ENCODE data around the gene ZNF577.
"Not testable (repeated sequence)": the region's sequence is repeated elsewhere in the genome, so short reads cannot be mapped to it uniquely, and the experiment has no call there.

Gene ZNF577
- total RNA-seq: 10.3 to 24.1 (median 19.5) reads per million in 4 donors

GRCh38 chr19:51887522-51888498 is at the start of gene ZNF577:
Gene ZNF577 (minus strand): TSS chr19:51887951. CDS start chr19:51880382, 7,569 bp downstream.
- DNase-seq: peak; percentile 29 to 71 (median 60)

GRCh38 chr19:51931921-51932320 is 44.2 kb upstream of the ZNF577 start:
- no peak for DNase-seq

DNA sequence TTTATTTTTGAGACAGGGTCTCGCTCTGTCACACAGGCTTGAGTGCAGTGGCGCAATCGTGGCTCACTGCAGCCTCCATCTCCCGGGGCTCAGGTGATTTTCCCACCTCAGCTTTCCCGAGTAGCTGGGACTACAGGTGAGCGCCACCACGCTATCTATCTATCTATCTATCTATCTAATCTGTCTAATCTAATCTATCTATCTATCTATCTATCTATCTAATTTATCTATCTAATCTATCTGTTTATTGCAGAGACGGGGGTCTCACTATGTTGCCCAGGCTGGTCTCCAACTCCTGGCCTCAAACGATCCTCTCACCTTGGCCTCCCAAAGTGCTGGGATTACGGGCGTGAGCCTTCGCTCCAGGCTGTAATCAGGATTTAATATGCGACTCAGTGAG is 40.1 kb upstream of the ZNF577 start:
- no peak for DNase-seq

- peak; percentile 51 to 91 (median 66) for DNase-seq
Observed at GRCh38 chr19:51926784-51927741, 39.3 kb upstream of the ZNF577 start, which contains the start of gene ZNF613. Gene ZNF613 (plus strand): TSS chr19:51927472. CDS start chr19:51936221, 8,749 bp downstream.

DNA sequence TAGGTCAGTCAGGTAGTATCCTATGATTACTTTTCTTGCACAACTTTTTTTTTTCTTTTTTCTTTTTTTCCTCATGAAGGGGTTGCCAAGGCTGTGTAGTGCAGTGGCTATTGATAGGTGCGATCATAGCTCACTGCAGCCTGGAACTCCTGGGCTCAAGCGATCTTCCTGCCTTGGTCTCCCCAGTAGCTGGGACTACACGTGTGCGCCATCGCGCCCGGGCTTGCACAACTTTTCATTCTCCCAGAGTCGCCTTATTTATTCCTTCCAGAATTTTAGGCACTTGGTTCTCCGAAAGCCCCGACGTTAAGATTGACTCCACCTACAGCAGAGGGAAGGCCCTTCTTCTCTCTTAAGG is 38.7 kb upstream of the ZNF577 start:
- no peak for DNase-seq

GRCh38 chr19:51921949-51922348 is 34.2 kb upstream of the ZNF577 start:
- no peak for DNase-seq

- no peak for DNase-seq
Observed at GRCh38 chr19:51919606-51920005, 31.9 kb upstream of the ZNF577 start.

DNA sequence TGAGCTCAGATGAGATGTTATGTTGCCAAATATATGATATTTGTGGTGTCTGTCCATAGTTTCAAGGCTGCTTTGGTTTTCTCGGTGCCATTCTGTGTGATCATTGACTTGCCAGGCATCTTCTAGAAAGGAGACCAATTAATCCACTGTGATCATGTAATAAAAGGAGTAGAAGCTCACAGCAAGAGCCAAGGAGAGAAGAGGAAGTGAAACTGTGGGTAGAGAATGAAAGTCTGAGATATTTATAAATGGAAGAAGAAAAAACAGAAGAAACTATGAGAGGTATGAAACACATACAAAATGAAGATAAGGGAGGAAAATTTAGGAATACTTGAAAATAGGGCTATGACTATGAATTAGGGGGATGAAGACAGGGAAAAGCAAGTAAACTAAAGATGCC is 28.4 kb upstream of the ZNF577 start:
- DNase-seq: no peak

- no peak for DNase-seq
Observed at GRCh38 chr19:51915324-51915867, 27.6 kb upstream of the ZNF577 start.

GRCh38 chr19:51907981-51908380 is 20.2 kb upstream of the ZNF577 start:
- not testable (repeated sequence) for DNase-seq

DNA sequence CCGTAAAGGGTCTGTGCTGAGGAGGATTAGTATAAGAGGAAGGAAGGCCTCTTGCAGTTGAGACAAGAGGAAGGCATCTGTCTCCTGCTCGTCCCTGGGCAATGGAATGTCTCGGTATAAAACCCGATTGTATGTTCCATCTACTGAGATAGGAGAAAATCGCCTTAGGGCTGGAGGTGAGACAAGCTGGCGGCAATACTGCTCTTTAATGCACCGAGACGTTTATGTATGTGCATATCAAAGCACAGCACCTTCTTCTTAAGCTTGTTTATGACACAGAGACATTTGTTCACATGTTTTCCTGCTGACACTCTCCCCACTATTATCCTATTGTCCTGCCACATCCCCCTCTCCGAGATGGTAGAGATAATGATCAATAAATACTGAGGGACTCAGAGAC is 18.4 kb upstream of the ZNF577 start:
- not testable (repeated sequence) for DNase-seq

- not testable (repeated sequence) for DNase-seq
Observed at GRCh38 chr19:51905639-51906038, 17.9 kb upstream of the ZNF577 start.

GRCh38 chr19:51905206-51905605 is 17.5 kb upstream of the ZNF577 start:
- DNase-seq: no peak

GRCh38 chr19:51904331-51905165 is 16.8 kb upstream of the ZNF577 start, which contains the start of gene ZNF649:
Gene ZNF649 (minus strand): TSS chr19:51905017. CDS start chr19:51900107, 4,910 bp downstream.
- peak; percentile 48 to 85 (median 65) for DNase-seq

DNA sequence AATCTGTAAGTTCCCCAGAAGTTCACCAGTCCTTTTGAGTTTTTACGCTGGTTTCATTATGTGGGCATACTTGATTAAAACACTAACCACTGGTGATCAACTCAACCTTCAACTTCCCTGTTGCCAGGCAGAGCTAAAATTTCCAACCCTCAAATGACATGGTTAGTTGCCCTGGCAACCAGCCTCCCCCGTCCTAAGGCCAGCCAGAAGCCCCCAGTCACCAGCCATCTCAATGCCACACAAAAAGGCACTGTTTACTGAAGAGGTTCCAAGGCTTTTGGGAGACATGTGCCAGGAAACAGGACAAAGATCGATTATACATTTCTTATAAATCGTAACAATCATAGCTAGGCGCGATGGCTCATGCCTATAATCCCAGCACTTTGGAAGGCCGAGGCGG is 15.4 kb upstream of the ZNF577 start:
- no peak for DNase-seq

GRCh38 chr19:51901860-51902259 is 14.1 kb upstream of the ZNF577 start:
- DNase-seq: no peak

- DNase-seq: peak in 1 of 5 donors; percentile 4
Observed at GRCh38 chr19:51891193-51891747, 3.5 kb upstream of the ZNF577 start.

DNA sequence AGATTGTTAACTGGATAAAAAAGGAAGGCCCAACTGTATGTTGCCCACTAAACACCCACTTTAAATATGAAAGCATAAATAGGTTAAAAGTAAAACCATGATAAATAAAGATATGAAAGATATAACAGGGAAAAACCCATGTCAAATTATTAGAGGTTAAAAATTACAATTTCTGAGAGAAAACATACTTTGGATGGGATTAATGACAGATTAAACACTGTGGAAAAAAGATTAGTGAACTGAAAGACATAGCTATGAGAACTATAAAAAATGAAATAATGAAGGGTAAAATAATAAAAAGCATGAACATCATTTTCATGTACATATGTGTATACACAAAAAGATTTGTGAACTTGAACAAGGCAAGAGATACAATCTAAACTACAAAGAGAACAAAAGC is 2.2 kb upstream of the ZNF577 start:
- DNase-seq: no peak

DNA sequence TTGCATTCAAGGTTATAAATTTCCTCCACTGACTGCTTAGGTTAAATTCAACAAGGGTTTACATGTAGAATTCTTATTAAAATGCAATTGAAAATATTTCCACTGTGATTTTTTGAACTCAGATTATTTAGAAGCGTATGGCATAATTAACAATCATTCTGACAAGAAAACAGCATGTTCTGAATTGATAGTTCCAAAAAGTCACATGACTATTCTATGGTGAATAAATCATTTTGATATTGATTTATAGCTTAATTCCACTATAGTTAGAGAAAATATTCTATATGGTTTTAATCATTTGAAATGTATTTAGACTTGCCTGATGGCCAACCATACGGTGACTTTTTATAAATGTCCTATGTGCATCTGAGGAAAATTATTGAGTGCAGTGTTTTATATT is 3.0 kb downstream of the ZNF577 start:
- no peak for DNase-seq

- no peak for DNase-seq
Observed at GRCh38 chr19:51882518-51882917, 5.2 kb downstream of the ZNF577 start.

GRCh38 chr19:51873097-51873496 is 14.7 kb downstream of the ZNF577 start:
- no peak for DNase-seq

All from T-helper 1 cell (primary cell).